22Rv1 (cell line): ENCODE measurements around the gene ZNF423.
A peak's percentile ranks its signal among the peaks of the same experiment; 100 is the strongest.

ENCODE experiments used
- H3K27ac ChIP-seq: fragments of 450-650 bp; 2 replicates; pipeline ENCODE4 v1.5.1; 2017
- CTCF ChIP-seq: fragments of 450-650 bp; IDR thresholded peaks from 2 replicates; pipeline ENCODE4 v1.5.1; 2017; ENCODE audit warnings: mild to moderate bottlenecking
- ZFX ChIP-seq: fragments of 450-650 bp; IDR thresholded peaks from 2 replicates; pipeline ENCODE4 v1.6.1; 2017; ENCODE audit warnings: antibody characterized with exemption, borderline replicate concordance

ZNF423 gene

GRCh38 chr16:49857423-49858181 lies 1.7 kb upstream of the ZNF423 start:
- TF ChIP-seq CTCF (peak; percentile 91), ZFX (no peak)
- H3K27ac ChIP-seq: no peak overlapping the region

GRCh38 chr16:49856672-49857330 lies 889 bp upstream of the ZNF423 start:
- no peak overlapping the region for H3K27ac ChIP-seq

GRCh38 chr16:49855280-49855821 lies 561 bp downstream of the ZNF423 start:
- TF ChIP-seq CTCF: no peak
- no peak for TF ChIP-seq ZFX
- H3K27ac ChIP-seq: no peak overlapping the region

More at GRCh38 chr16:49856672-49857330, 889 bp upstream of the ZNF423 start:
- no peak for TF ChIP-seq ZFX
- TF ChIP-seq CTCF: no peak

GRCh38 chr16:49854796-49855203 lies 1.1 kb downstream of the ZNF423 start:
- TF ChIP-seq CTCF (no peak), ZFX (no peak)
- H3K27ac ChIP-seq: no peak overlapping the region

GRCh38 chr16:49854188-49854795 lies 1.6 kb downstream of the ZNF423 start:
- TF ChIP-seq CTCF (no peak), ZFX (no peak)
- H3K27ac ChIP-seq: no peak overlapping the region

- TF ChIP-seq CTCF (no peak), ZFX (no peak)
- H3K27ac ChIP-seq: no peak overlapping the region
Observed at GRCh38 chr16:49852279-49852678, 3.6 kb downstream of the ZNF423 start.
